Body of pancreas (tissue), 4 donors: ENCODE data around the gene RND1. TPM values are rescaled to one million over a fixed set of nuclear protein-coding genes. Genes with fewer than 3 reads are reported as not detected.

Source experiments
- ATAC-seq: fragments of 150-250 bp; one replicate; pipeline ENCODE4 v1.9.1; 2016
- DNase-seq, 4 donors: peaks; one replicate each; pipeline ENCODE4 v3.0.0-alpha.2; 2019
- H3K27ac ChIP-seq, 4 donors: fragments of 200-600 bp; sonication (generic); 1 replicate in 3 of 4; 2 replicates in 1 of 4; pipeline versions ENCODE4 v1.5.1 to v1.6.1; 2016 to 2019; ENCODE audit warnings: mild to moderate bottlenecking in 1 of 4, mixed read lengths in 1 of 4, moderate library complexity in 1 of 4
- H3K27me3 ChIP-seq, 2 donors: fragments of 200-600 bp; sonication (generic); one replicate each; pipeline ENCODE4 v1.6.0; 2016; ENCODE audit warnings: mild to moderate bottlenecking in 1 of 2
- H3K36me3 ChIP-seq, 2 donors: fragments of 200-600 bp; sonication (generic); replicated peaks in 1 of 2; 2 replicates each; pipeline ENCODE4 v1.5.1; 2016; ENCODE audit warnings: low read depth in 2 of 2; ENCODE audit not compliant: insufficient read depth in 1 of 2
- H3K4me1 ChIP-seq: fragments of 200-600 bp; sonication (generic); one replicate; pipeline ENCODE4 v1.6.0; 2016
- H3K4me3 ChIP-seq, 2 donors: fragments of 200-600 bp; sonication (generic); 1 replicate in 1 of 2; 2 replicates in 1 of 2; pipeline ENCODE4 v1.5.1; 2016 to 2019
- H3K9me3 ChIP-seq, 3 donors: fragments of 200-600 bp; sonication (generic); 1 replicate in 2 of 3; 2 replicates in 1 of 3; pipeline ENCODE4 v1.5.1; 2016
- POLR2A ChIP-seq, 3 donors: fragments of 450-650 bp; IDR thresholded peaks; one replicate each; pipeline ENCODE4 v1.6.1; 2016; ENCODE audit warnings: antibody characterized with exemption in 3 of 3, mild to moderate bottlenecking in 2 of 3
- WGBS, 2 donors: methylation state at CpG; one replicate each; pipeline ENCODE4 v1.1.5; 2017; 5-methylcytosine and 5-hydroxymethylcytosine counted together
- intact Hi-C: fragments of 100-400 bp; cut with DNase I; formaldehyde crosslinking; loops from one replicate; pipeline ENCODE4 v1.15.1; 2023
- total RNA-seq, 2 donors: library from RNA; depleted of rRNA; stranded (reverse); fragments of >200 nt; gene quantifications; one replicate each; pipeline ENCODE4 v1.1.0, GENCODE V29; 2016
- TF ChIP-seq, protein P1 (sequence below), 7 experiments: fragments of 450-650 bp in 4 of 7; fragments of 200-600 bp in 3 of 7; sonication (generic) in 3 of 7; IDR thresholded peaks; one replicate each; pipeline ENCODE4 v1.5.1; 2016 to 2019; ENCODE audit warnings: antibody characterized with exemption in 7 of 7

Gene RND1
- total RNA-seq, 2 donors from 2014 or later: 1.6 TPM; not detected in 1

- no peaks in the 10 kb centered on the region for H3K36me3 ChIP-seq
- intact Hi-C loops: no loop called here
- H3K4me1 ChIP-seq: no peaks in the 10 kb centered on the region
- TF ChIP-seq, protein P1, sequence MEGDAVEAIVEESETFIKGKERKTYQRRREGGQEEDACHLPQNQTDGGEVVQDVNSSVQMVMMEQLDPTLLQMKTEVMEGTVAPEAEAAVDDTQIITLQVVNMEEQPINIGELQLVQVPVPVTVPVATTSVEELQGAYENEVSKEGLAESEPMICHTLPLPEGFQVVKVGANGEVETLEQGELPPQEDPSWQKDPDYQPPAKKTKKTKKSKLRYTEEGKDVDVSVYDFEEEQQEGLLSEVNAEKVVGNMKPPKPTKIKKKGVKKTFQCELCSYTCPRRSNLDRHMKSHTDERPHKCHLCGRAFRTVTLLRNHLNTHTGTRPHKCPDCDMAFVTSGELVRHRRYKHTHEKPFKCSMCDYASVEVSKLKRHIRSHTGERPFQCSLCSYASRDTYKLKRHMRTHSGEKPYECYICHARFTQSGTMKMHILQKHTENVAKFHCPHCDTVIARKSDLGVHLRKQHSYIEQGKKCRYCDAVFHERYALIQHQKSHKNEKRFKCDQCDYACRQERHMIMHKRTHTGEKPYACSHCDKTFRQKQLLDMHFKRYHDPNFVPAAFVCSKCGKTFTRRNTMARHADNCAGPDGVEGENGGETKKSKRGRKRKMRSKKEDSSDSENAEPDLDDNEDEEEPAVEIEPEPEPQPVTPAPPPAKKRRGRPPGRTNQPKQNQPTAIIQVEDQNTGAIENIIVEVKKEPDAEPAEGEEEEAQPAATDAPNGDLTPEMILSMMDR (IDR thresholded peaks at IDR 0.05): no peak
- TF ChIP-seq POLR2A (IDR thresholded peaks at IDR 0.05): no peak
- DNase-seq (no peak), ATAC-seq (no peak)
- H3K4me3 ChIP-seq: no peak overlapping the region
- no peaks in the 10 kb centered on the region for H3K9me3 ChIP-seq
- WGBS, 2 donors: 68 to 82% methylated on average over 4 of the region's 4 CpGs
- no peak overlapping the region for H3K27ac ChIP-seq
- H3K27me3 ChIP-seq: no peaks in the 10 kb centered on the region
These were observed 7.4 kb upstream of the RND1 start for GRCh38 chr12:48873096-48873495.

GRCh38 chr12:48869191-48869590 lies 3.5 kb upstream of the RND1 start:
- no peak for ATAC-seq
- Histone ChIP-seq H3K4me3 (no peak overlapping the region), H3K36me3 (no peaks in the 10 kb centered on the region), H3K4me1 (peaks cover 19% of the 10 kb centered on the region), H3K9me3 (no peaks in the 10 kb centered on the region), H3K27me3 (no peaks in the 10 kb centered on the region), H3K27ac (no peak overlapping the region)
- intact Hi-C loops: no loop called here
- no peak for DNase-seq
- WGBS, 2 donors: 73 to 75% methylated on average over 2 of the region's 2 CpGs
- TF ChIP-seq, protein P1 (IDR thresholded peaks at IDR 0.05): no peak
- TF ChIP-seq POLR2A (IDR thresholded peaks at IDR 0.05): no peak

GRCh38 chr12:48868451-48868850 lies 2.8 kb upstream of the RND1 start:
- DNase-seq: no peak
- no peaks in the 10 kb centered on the region for H3K36me3 ChIP-seq
- H3K9me3 ChIP-seq: no peaks in the 10 kb centered on the region
- TF ChIP-seq, protein P1 (IDR thresholded peaks at IDR 0.05): no peak
- TF ChIP-seq POLR2A (IDR thresholded peaks at IDR 0.05): no peak
- H3K4me1 ChIP-seq: peaks cover 19% of the 10 kb centered on the region
- H3K4me3 ChIP-seq: no peak overlapping the region
- intact Hi-C loops: no loop called here
- H3K27me3 ChIP-seq: no peaks in the 10 kb centered on the region
- WGBS, 2 donors: 81 to 93% methylated on average over 2 of the region's 2 CpGs
- no peak for ATAC-seq
- H3K27ac ChIP-seq: no peak overlapping the region

DNA sequence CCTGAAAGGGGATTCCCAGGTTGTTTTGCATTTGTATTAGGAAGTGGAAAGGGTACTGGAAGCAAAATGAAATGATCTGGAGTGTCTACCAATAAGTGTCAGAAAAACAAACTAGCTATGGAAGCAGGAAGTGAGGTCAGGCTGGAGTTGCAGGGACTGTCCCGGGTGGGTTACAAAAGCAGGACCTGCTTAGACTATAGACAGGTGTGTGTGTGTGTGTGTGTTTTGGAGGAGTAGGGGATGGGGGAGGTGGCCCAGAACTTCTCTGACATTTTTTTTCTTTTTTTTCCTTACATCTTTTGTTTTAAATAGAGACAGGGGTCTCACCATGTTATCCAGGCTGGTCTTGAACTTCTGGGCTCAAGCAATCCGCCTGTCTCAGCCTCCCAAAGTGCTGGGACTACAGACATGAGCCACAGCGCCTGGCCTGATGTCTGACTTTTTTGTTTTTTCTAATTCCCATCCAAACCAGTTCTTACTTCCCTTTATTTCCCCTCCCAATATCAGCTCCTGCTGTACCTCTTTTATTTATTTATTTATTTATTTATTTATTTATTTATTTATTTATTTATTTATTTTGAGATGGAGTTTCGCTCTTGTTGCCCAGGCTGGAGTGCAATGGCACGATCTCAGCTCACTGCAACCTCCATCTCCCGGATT lies 512 bp upstream of the RND1 start:
- DNase-seq: no peak
- intact Hi-C loops: no loop called here
- 70 to 72% methylated on average over 6 of the region's 6 CpGs for WGBS, 2 donors
- H3K36me3 ChIP-seq: peaks cover 0 to 2% of the 10 kb centered on the region in 2 donors
- ATAC-seq: peak; percentile 47
- H3K9me3 ChIP-seq: no peaks in the 10 kb centered on the region
- peak overlapping the region in 3 of 4 donors; percentile 21 to 73 (median 73) for H3K27ac ChIP-seq
- TF ChIP-seq, protein P1 (IDR thresholded peaks at IDR 0.05): no peak
- no peak for TF ChIP-seq POLR2A (IDR thresholded peaks at IDR 0.05)
- H3K27me3 ChIP-seq: no peaks in the 10 kb centered on the region
- H3K4me1 ChIP-seq: peaks cover 19% of the 10 kb centered on the region
- H3K4me3 ChIP-seq: no peak overlapping the region

DNA sequence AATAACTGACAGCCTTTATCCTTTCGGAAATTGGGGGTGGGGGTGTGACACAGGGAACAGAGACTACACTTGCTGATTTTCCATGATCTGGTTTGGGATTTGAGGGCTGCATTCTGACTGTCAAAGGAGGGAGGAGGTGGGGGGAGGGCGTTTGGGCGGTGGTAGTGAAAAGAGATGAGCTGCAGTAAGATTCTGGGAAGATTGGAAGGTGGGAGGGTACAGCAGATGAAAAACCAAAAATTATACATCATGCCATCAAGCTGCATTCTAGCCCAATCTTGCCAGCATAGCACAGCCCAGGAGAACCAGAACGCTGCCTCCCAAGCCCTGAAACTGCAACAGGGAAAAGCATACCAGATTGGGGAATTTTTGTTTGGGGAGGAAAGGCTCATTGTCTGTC lies 2.4 kb downstream of the RND1 start:
- Histone ChIP-seq H3K4me3 (no peak overlapping the region), H3K9me3 (no peaks in the 10 kb centered on the region), H3K4me1 (peaks cover 19% of the 10 kb centered on the region), H3K36me3 (peaks cover 0 to 2% of the 10 kb centered on the region in 2 donors), H3K27me3 (no peaks in the 10 kb centered on the region), H3K27ac (no peak overlapping the region)
- intact Hi-C loops: no loop called here
- 83 to 90% methylated on average over 4 of the region's 4 CpGs for WGBS, 2 donors
- no peak for ATAC-seq
- TF ChIP-seq, protein P1 (IDR thresholded peaks at IDR 0.05): no peak
- no peak for TF ChIP-seq POLR2A (IDR thresholded peaks at IDR 0.05)
- no peak for DNase-seq
